ENCODE measurements around the gene COPA. TPM values are rescaled to one million over a fixed set of nuclear protein-coding genes. Genes with fewer than 3 reads are reported as not detected.
"Not testable (repeated sequence)": the region's sequence is repeated elsewhere in the genome, so short reads cannot be mapped to it uniquely, and the experiment has no call there.

COPA gene
- 100 to 1,000 TPM; 145 to 146 TPM for total RNA-seq

DNA sequence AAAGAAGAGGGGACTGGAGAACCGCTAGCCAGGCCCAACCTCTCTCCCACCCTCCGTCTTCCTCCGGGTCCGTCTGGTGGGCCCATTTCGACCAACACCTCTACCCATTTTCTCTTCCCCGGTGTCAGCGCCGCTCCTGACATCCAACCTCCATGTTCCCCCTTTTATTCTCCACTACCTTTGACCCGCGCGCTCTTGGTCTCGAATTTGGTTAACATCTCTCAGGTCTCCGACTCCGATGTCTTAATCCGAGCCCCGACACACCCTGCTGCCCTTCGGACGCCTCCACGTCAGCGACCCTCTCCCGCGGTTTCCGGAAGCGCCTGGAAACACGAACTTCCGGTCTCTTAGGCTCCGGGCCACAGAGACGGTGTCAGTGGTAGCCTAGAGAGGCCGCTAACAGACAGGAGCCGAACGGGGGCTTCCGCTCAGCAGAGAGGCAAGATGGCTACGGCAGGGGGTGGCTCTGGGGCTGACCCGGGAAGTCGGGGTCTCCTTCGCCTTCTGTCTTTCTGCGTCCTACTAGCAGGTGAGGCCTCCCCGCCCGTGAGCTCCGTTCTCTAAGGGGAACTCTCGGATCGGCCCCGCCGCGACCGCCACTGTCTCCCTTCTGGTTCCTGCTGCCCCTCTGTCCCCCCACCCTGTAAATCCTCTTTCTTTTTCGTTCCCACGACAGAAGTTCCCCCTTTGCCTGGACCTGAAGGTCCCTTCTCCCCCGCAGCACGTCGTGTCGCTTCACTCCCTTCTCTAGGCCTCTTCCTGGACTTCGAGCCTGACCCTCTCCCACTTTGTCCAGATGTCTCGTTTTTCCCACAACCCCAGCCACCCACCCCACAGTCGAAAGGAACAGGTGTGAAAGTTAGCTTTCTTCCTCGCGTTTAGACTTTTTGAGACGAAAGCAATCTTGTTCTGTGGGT lies at the start of gene COPA, which contains the start of gene NCSTN:
Gene COPA (minus strand): TSS at position 298 of the 917 bp plus-strand sequence. CDS start 80 bp downstream, at position 218.
Gene NCSTN (plus strand): TSS at position 431 of the 917 bp plus-strand sequence. CDS start 14 bp downstream, at position 445.
- H3K4me1 Mint-ChIP-seq, result peaks cover 59% of the 10 kb centered on the region
- no peaks in the 10 kb centered on the region for H3K9me3 Mint-ChIP-seq
- peak within 1 kb of the TSS; percentile 99 for H3K4me3 Mint-ChIP-seq
- peak; percentile 92 for DNase-seq
- no peaks in the 10 kb centered on the region for H3K27me3 Mint-ChIP-seq
- peak within 1 kb of the TSS; percentile 97 for H3K27ac Mint-ChIP-seq
- ChIA-PET CTCF (interaction anchor here (0.7 to 3.0 kb wide), 4 partner anchors 10 to 1387 kb away, joined by 3 to 13 read pairs (median 4); no protein-coding TSS in a partner anchor), POLR2A (interaction anchor here (0.8 to 1.3 kb wide), 10 partner anchors 10 to 89 kb away, joined by 3 to 6 read pairs (median 4); partner anchors contain the start of gene PEX19)
- H3K36me3 Mint-ChIP-seq (ENCODE audit: low read depth), result peaks cover 50% of the 10 kb centered on the region

DNA sequence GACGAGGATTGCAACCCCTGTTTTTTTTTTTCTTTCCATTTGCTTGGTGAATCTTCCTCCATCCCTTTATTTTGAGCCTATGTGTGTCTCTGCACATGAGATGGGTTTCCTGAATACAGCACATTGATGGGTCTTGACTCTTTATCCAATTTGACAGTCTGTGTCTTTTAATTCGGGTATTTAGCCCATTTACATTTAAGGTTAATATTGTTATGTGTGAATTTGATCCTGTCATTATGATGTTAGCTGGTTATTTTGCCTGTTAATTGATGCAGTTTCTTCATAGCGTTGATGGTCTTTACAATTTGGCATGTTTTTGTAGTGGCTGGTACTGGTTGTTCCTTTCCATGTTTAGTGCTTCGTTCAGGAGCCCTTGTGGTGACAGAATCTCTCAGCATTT lies 45.4 kb upstream of the COPA start:
- H3K4me3 Mint-ChIP-seq; POLR2A ChIA-PET; H3K9me3 Mint-ChIP-seq; H3K36me3 Mint-ChIP-seq (ENCODE audit: low read depth); H3K4me1 Mint-ChIP-seq; H3K27ac Mint-ChIP-seq; DNase-seq; CTCF ChIA-PET: not testable (repeated sequence)
- peaks cover 45% of the 10 kb centered on the region for H3K27me3 Mint-ChIP-seq

DNA sequence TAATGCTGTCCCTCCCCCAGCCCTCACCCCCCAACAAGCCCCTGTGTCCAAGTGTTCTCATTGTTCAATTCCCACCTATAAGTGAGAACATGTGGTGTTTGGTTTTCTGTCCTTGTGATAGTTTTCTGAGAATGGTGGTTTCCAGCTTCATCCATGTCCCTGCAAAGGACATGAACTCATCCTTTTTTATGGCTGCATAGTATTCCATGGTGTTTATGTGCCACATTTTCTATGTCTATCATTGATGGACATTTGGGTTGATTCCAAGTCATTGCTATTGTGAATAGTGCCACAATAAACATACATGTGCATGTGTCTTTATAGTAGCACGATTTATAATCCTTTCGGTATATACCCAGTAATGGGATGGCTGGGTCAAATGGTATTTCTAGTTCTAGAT lies 41.8 kb upstream of the COPA start:
- peaks cover 36% of the 10 kb centered on the region for H3K27me3 Mint-ChIP-seq
- CTCF ChIA-PET; H3K4me1 Mint-ChIP-seq; H3K27ac Mint-ChIP-seq; POLR2A ChIA-PET; H3K9me3 Mint-ChIP-seq; H3K36me3 Mint-ChIP-seq (ENCODE audit: low read depth); DNase-seq; H3K4me3 Mint-ChIP-seq: not testable (repeated sequence)

DNA sequence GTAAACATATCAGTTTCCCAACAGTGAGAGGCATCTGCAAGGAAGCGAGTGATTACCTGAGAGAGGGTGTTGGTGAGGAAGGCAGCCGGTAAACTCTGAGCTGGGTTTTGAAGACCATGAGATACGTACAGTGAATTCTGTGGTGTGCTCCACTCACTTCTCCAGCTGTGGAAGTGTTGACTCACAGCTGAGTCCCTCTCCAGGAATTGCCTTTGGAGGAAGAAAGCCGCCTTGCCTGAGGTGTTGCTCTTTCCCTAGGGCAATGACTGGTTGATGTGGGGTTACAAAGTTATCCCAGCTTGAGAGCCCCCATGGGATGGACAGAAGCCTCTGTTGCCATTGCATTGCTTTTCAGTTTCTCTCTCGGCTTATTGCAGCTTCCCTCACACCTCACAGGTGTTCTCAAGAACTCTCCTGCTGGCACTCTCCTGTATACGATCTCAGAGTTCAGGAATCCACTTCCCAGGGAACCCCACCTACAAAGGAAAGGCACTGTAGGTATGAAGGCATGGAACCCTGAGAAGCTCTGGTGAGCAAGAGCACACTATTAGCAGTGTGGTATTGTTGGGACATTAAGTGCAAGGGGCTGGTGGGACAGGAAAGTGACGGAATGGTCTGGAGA lies 34.6 kb upstream of the COPA start:
- POLR2A ChIA-PET, result interaction anchor here (1.1 to 1.4 kb wide), 2 partner anchors 9 to 230 kb away, joined by 3 to 4 read pairs; no protein-coding TSS in a partner anchor
- H3K9me3 Mint-ChIP-seq, result no peaks in the 10 kb centered on the region
- CTCF ChIA-PET, result interaction anchor here (1.0 to 4.6 kb wide), 15 partner anchors 9 to 292 kb away, joined by 3 to 30 read pairs (median 6); partner anchors contain the start of gene NHLH1
- no peak overlapping the region for H3K27ac Mint-ChIP-seq
- H3K27me3 Mint-ChIP-seq, result peaks cover 8% of the 10 kb centered on the region
- H3K4me3 Mint-ChIP-seq, result no peak overlapping the region
- DNase-seq, result no peak
- H3K36me3 Mint-ChIP-seq (ENCODE audit: low read depth), result no peaks in the 10 kb centered on the region
- peaks cover 14% of the 10 kb centered on the region for H3K4me1 Mint-ChIP-seq

DNA sequence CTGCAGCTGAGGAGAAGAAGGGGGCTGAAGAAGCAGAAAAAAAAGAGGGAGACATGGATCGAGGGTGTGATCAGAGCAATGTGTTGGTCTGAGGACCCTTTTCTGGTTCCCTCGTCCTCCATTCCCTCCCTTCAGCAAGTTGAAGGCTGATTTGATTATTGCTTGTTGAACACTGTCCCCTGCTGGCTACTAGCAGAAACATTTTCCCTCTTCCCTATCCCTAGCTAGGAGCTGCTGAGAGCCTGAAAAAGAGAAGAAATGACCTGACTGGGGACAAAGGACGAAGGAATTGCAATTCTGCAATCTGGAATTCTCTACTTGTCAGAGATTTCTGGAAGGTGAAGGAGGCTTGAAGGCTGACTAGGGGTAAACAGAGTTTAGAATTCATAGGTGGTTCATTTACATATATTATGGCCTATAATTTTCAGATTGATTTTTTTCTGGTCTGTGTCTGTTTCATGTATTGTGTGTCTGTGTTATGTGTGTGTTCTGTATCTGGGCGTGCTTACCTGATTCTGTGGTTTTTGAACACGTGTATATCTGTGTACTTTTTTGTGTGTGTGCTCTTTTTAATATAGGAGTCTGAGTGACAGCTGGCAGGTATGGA lies 33.6 kb upstream of the COPA start:
- ChIA-PET POLR2A (interaction anchor here (0.8 to 1.3 kb wide), 4 partner anchors 19 to 231 kb away, joined by 3 to 5 read pairs (median 4); partner anchors contain the start of gene NCSTN), CTCF (interaction anchor here (0.6 to 4.6 kb wide), 34 partner anchors 8 to 291 kb away, joined by 3 to 30 read pairs (median 4); partner anchors contain the start of genes DCAF8, NHLH1 and PEA15)
- H3K36me3 Mint-ChIP-seq (ENCODE audit: low read depth), result no peaks in the 10 kb centered on the region
- no peaks in the 10 kb centered on the region for H3K9me3 Mint-ChIP-seq
- H3K27me3 Mint-ChIP-seq, result peaks cover 8% of the 10 kb centered on the region
- no peak overlapping the region for H3K27ac Mint-ChIP-seq
- peaks cover 14% of the 10 kb centered on the region for H3K4me1 Mint-ChIP-seq
- H3K4me3 Mint-ChIP-seq, result no peak overlapping the region
- peak; percentile 38 for DNase-seq

DNA sequence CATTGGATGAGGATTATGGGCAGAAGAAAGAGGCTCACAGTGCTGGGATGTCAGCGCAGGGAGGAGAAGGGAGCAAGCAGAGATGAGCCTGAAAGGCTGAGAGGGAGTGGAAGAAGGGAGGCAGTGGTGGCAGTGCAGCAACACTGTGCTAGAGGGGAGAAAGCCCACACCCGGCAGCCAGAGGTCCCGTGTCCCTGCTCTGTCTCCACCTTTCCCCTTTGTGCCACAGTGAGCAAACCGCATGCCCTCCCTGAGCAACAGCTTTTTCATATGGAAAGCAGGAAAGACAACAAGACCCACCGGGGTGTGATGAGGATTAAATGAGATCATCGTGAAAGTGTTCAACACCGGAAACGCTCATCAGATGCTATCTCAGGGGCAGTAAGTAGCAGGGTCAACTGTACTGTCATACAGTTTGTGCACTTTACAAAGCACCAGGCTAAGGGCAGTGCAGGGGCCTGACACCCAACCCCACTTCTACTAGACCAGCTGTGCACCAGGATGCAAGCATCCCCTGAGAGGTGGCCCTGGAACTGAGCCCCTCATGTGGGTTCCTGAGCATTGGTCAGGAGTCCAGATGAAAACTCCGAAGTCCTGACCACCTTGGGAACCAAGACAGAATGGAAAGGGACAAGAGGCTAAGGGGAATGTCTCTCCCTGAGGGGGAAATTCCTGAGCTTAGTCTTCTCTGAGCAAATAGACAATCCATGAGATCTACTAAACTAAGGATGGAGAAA lies 32.9 kb upstream of the COPA start:
- Mint-ChIP-seq H3K4me3 (no peak overlapping the region), H3K9me3 (no peaks in the 10 kb centered on the region), H3K27ac (no peak overlapping the region), H3K27me3 (peaks cover 8% of the 10 kb centered on the region), H3K36me3 (ENCODE audit: low read depth) (no peaks in the 10 kb centered on the region), H3K4me1 (peaks cover 14% of the 10 kb centered on the region)
- CTCF ChIA-PET, result interaction anchor here (0.6 to 4.6 kb wide), 27 partner anchors 8 to 325 kb away, joined by 3 to 30 read pairs (median 4); partner anchors contain the start of genes DCAF8, NHLH1 and PEA15
- peak; percentile 21 for DNase-seq
- POLR2A ChIA-PET, result interaction anchor here (0.8 to 1.5 kb wide), 4 partner anchors 18 to 34 kb away, joined by 3 to 5 read pairs (median 3); partner anchors contain the start of gene NCSTN

DNA sequence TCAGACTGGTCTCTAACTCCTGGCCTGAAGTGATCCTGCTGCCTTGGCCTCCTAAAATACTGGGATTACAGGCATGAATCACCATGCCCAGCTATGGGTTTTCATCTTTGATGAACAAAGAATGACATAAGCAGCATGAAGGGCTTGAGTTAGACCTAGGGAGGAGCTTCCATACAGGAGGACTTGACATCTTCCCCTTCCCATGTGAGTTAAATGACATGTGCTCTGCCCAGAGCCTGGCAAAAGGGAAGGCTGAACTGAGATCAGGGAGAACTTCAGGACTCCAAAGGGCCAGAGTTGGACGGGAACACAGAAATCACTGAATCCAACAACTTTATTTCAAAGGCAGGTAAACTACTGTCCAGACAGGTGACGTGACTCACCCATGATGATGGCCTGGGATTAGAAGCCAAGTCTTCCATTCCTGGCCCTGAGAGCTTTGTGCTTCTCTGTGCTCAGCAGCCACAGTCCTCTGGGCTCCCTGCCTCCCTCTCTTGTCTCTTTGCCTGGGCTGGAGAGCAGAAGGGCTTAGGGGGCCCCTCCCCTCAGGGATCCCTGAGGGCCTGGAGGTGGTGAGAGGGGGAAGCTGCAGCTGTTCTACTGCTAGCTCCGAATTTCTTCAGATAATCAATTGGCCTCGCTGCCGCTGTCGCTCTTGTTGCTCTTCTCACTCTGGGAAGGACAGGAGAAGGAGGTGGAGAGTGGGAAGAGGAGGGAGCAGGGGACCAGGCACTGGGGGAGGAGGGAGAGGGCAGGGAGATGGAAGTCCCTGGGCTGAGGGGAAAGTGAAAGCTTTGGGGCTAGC lies 31.5 kb upstream of the COPA start:
- no peak overlapping the region for H3K27ac Mint-ChIP-seq
- H3K4me3 Mint-ChIP-seq, result no peak overlapping the region
- no peak for DNase-seq
- no peaks in the 10 kb centered on the region for H3K36me3 Mint-ChIP-seq (ENCODE audit: low read depth)
- H3K4me1 Mint-ChIP-seq, result peaks cover 14% of the 10 kb centered on the region
- H3K27me3 Mint-ChIP-seq, result peaks cover 6% of the 10 kb centered on the region
- CTCF ChIA-PET, result interaction anchor here (0.6 to 4.6 kb wide), 3 partner anchors 83 to 368 kb away, joined by 4 to 30 read pairs (median 15); no protein-coding TSS in a partner anchor
- POLR2A ChIA-PET, result interaction anchor here (1.5 kb wide), 1 partner anchor 32 kb away, joined by 3 read pairs; no protein-coding TSS in a partner anchor
- no peaks in the 10 kb centered on the region for H3K9me3 Mint-ChIP-seq

DNA sequence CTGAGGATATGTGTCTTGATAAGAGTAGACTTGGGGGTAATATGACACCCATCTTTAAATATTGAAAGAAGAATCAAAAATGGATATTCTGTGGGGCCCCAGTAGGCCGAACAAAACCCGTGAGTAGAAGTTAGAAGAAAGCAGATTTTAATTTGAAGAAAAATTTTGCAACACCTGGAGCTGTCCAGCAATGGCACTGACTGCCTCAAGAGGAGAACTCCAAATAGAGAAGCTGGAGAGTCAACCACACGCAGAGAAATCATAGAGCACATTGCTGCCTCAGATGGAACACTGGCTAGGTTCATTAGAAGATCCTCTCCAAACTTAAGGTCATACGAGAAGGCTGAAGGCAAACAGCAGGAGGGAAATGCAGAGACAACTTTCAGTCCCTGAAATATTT lies 30.6 kb upstream of the COPA start:
- no peaks in the 10 kb centered on the region for H3K36me3 Mint-ChIP-seq (ENCODE audit: low read depth)
- peaks cover 14% of the 10 kb centered on the region for H3K4me1 Mint-ChIP-seq
- ChIA-PET POLR2A (no interaction called here), CTCF (interaction anchor here (0.6 to 4.6 kb wide), 2 partner anchors 82 to 368 kb away, joined by 4 to 30 read pairs; no protein-coding TSS in a partner anchor)
- no peak for DNase-seq
- peaks cover 3% of the 10 kb centered on the region for H3K27me3 Mint-ChIP-seq
- no peaks in the 10 kb centered on the region for H3K9me3 Mint-ChIP-seq
- H3K27ac Mint-ChIP-seq, result no peak overlapping the region
- H3K4me3 Mint-ChIP-seq, result no peak overlapping the region

DNA sequence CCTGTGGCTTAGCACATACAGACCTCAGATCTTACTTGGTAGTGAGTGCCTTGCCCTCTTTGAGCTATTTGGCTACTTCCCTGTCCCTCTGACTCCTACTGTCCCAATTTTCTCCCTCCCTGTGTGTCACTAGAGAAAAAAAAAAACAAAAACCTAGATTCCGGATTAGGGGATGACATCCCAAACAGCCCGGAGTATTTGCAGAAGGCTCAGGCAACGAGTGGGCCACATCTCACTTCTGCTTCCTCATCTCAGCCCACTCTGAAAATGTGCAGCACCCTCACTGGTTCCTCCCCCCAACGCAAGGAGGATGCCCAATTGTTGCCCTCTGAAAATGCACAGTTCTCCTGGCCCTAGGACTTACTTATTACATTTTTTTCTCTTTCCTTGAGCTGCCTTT lies 28.7 kb upstream of the COPA start:
- Mint-ChIP-seq H3K9me3 (no peaks in the 10 kb centered on the region), H3K27ac (no peak overlapping the region), H3K4me1 (peaks cover 14% of the 10 kb centered on the region), H3K4me3 (no peak overlapping the region), H3K27me3 (peaks cover 2% of the 10 kb centered on the region), H3K36me3 (ENCODE audit: low read depth) (no peaks in the 10 kb centered on the region)
- no peak for DNase-seq
- CTCF ChIA-PET, result no interaction called here
- POLR2A ChIA-PET, result interaction anchor here (0.8 kb wide), 1 partner anchor 17 kb away, joined by 3 read pairs; no protein-coding TSS in a partner anchor

DNA sequence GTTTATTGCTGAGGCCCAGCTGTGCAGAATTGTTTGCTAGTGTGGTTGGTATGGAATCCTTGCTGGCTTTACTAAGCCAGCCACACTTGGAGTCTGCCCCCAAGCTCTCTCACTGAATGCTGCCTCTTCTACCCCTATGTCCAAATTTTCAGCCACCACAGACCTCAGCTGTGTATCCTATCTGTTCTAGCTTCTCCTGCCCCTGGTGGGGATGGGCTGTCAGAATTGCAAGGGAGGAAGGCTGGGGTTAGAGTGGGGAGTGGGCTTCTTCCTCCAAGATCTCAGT lies 28.2 kb upstream of the COPA start:
- DNase-seq, result no peak
- Mint-ChIP-seq H3K27ac (no peak overlapping the region), H3K27me3 (peaks cover 2% of the 10 kb centered on the region), H3K9me3 (no peaks in the 10 kb centered on the region), H3K4me3 (no peak overlapping the region), H3K4me1 (peaks cover 11% of the 10 kb centered on the region), H3K36me3 (ENCODE audit: low read depth) (no peaks in the 10 kb centered on the region)
- ChIA-PET CTCF (no interaction called here), POLR2A (interaction anchor here (0.6 to 0.8 kb wide), 2 partner anchors 16 to 169 kb away, joined by 3 read pairs; no protein-coding TSS in a partner anchor)

DNA sequence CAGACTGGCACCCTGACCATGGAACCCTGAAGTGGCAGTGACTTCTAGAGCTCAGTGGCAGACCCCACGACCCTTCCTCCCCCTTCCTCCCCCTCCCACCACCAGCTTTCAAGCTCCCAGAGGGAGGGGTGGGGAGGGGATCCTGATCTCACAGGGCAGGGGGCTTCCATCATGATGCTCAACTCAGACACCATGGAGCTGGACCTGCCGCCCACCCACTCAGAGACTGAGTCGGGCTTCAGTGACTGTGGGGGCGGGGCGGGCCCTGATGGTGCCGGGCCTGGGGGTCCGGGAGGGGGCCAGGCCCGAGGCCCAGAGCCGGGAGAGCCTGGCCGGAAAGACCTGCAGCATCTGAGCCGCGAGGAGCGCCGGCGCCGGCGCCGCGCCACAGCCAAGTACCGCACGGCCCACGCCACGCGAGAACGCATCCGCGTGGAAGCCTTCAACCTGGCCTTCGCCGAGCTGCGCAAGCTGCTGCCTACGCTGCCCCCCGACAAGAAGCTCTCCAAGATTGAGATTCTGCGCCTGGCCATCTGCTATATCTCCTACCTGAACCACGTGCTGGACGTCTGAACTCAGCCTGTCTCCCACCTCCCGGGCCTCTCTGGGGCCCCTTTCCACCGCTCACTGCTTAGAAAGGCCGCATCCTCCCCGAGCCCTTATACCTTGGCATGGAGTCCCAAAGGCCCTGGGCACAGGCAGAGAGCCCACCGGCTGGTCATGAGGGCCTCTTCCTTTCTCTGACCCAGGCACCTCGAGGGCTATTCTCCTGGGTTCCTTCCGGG lies 27.7 kb upstream of the COPA start:
- Mint-ChIP-seq H3K4me1 (peaks cover 5% of the 10 kb centered on the region), H3K4me3 (no peak overlapping the region)

More for the DNA sequence above, 27.7 kb upstream of the COPA start:
- ChIA-PET CTCF (no interaction called here), POLR2A (interaction anchor here (0.6 to 0.8 kb wide), 2 partner anchors 16 to 170 kb away, joined by 3 read pairs; no protein-coding TSS in a partner anchor)
- peaks cover 2% of the 10 kb centered on the region for H3K27me3 Mint-ChIP-seq
- H3K9me3 Mint-ChIP-seq, result no peaks in the 10 kb centered on the region
- H3K27ac Mint-ChIP-seq, result no peak overlapping the region
- H3K36me3 Mint-ChIP-seq (ENCODE audit: low read depth), result no peaks in the 10 kb centered on the region
- DNase-seq, result no peak

Measured in activated CD4-positive, alpha-beta memory T cell treated with anti-CD3 and anti-CD28 coated beads, Interleukin-2, amount 10 ng/mL, durations not matched to agents 7 days and 5 days (primary cell).